ENCODE data around the gene CEP44. TPM values are rescaled to one million over a fixed set of nuclear protein-coding genes. Genes with fewer than 3 reads are reported as not detected.
"Not testable (repeated sequence)": the region's sequence is repeated elsewhere in the genome, so short reads cannot be mapped to it uniquely, and the experiment has no call there.

The CEP44 gene
- total RNA-seq, 4 donors from 2014 or later, result 10.3 to 33.8 (median 15.7) TPM

DNA sequence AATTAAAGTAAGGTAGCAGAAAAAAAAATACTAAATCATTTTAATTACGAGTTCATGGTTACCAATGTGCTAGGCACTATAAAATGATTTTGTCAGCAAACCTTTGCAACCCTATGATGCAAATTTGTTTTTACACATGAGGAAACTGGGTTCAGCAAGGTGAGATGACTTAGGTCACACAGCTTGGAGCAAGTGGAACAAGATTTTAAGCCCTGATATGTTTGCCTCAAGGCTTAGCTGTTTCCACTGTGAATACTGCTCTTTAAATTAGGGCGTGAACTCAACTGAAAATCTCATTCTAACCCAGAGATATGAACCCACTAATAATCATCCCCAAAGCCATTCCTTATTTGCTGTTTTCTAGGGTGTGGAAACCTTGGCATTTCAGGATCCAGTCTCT is 86.3 kb downstream of the CEP44 start:
- no peak for DNase-seq
- TF ChIP-seq, protein P1, sequence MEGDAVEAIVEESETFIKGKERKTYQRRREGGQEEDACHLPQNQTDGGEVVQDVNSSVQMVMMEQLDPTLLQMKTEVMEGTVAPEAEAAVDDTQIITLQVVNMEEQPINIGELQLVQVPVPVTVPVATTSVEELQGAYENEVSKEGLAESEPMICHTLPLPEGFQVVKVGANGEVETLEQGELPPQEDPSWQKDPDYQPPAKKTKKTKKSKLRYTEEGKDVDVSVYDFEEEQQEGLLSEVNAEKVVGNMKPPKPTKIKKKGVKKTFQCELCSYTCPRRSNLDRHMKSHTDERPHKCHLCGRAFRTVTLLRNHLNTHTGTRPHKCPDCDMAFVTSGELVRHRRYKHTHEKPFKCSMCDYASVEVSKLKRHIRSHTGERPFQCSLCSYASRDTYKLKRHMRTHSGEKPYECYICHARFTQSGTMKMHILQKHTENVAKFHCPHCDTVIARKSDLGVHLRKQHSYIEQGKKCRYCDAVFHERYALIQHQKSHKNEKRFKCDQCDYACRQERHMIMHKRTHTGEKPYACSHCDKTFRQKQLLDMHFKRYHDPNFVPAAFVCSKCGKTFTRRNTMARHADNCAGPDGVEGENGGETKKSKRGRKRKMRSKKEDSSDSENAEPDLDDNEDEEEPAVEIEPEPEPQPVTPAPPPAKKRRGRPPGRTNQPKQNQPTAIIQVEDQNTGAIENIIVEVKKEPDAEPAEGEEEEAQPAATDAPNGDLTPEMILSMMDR (IDR thresholded peaks at IDR 0.05), result no peak
- no peak for TF ChIP-seq POLR2A (IDR thresholded peaks at IDR 0.05)
- Histone ChIP-seq H3K4me3 (no peak overlapping the region), H3K27ac (no peak overlapping the region), H3K27me3 (no peaks in the 10 kb centered on the region), H3K9me3 (no peaks in the 10 kb centered on the region), H3K4me1 (no peaks in the 10 kb centered on the region), H3K36me3 (no peaks in the 10 kb centered on the region)

GRCh38 chr4:174373821-174374220 is 90.1 kb downstream of the CEP44 start:
- Histone ChIP-seq H3K27ac (no peak overlapping the region), H3K36me3 (no peaks in the 10 kb centered on the region), H3K9me3 (no peaks in the 10 kb centered on the region), H3K4me1 (no peaks in the 10 kb centered on the region), H3K4me3 (no peak overlapping the region), H3K27me3 (no peaks in the 10 kb centered on the region)
- TF ChIP-seq POLR2A (IDR thresholded peaks at IDR 0.05), result no peak
- TF ChIP-seq, protein P1 (IDR thresholded peaks at IDR 0.05), result no peak
- DNase-seq, result no peak

DNA sequence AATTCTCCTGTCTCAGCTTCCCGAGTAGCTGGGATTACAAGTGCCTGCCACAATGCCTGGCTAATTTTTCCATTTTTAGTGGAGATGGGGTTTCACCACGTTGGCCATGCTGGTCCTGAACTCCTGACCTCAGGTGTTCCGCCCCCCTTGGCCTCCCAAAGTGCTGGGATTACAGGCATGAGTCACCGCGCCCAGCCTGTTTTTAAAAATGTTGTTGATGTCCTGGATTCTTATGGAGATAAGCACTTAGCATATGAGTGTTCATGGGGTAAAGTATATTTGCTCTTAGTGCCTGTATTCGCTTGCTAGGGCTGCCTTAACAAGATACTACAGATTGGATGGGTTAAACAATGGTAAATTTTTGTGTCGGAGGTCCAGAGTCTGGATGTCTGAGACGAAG is 91.7 kb downstream of the CEP44 start:
- H3K4me1 ChIP-seq, result no peaks in the 10 kb centered on the region
- H3K27me3 ChIP-seq, result no peaks in the 10 kb centered on the region
- no peaks in the 10 kb centered on the region for H3K36me3 ChIP-seq
- no peak for DNase-seq
- H3K4me3 ChIP-seq, result no peak overlapping the region
- no peak overlapping the region for H3K27ac ChIP-seq
- no peaks in the 10 kb centered on the region for H3K9me3 ChIP-seq
- TF ChIP-seq, protein P1 (IDR thresholded peaks at IDR 0.05), result no peak
- TF ChIP-seq POLR2A (IDR thresholded peaks at IDR 0.05), result no peak

- Histone ChIP-seq H3K9me3 (no peaks in the 10 kb centered on the region), H3K27ac (no peak overlapping the region), H3K36me3 (no peaks in the 10 kb centered on the region), H3K4me3 (no peak overlapping the region), H3K27me3 (no peaks in the 10 kb centered on the region), H3K4me1 (no peaks in the 10 kb centered on the region)
- TF ChIP-seq POLR2A (IDR thresholded peaks at IDR 0.05), result no peak
- no peak for DNase-seq
Measured at GRCh38 chr4:174377613-174378012, 93.9 kb downstream of the CEP44 start.

GRCh38 chr4:174378951-174379350 is 95.2 kb downstream of the CEP44 start:
- no peak for TF ChIP-seq POLR2A (IDR thresholded peaks at IDR 0.05)
- TF ChIP-seq, protein P1 (IDR thresholded peaks at IDR 0.05), result no peak
- H3K9me3 ChIP-seq, result no peaks in the 10 kb centered on the region
- DNase-seq, result no peak

DNA sequence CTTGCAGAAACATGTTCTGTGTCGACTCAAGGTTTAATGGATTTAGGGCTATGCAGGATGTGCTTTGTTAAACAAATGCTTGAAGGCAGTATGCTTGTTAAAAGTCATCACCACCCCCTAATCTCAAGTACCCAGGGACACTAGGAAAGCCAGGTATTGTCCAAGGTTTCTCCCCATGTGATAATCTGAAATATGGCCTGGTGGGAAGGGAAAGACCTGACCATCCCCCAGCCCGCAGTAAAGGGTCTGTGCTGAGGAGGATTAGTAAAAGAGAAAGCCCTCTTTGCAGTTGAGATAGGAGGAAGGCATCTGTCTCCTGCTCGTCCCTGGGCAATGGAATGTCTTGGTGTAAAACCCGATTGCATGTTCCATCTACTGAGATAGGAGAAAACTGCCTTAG is 96.5 kb downstream of the CEP44 start:
- H3K9me3 ChIP-seq, H3K27ac ChIP-seq, DNase-seq, H3K4me3 ChIP-seq, H3K4me1 ChIP-seq, H3K36me3 ChIP-seq, H3K27me3 ChIP-seq: not testable (repeated sequence)

More at GRCh38 chr4:174378951-174379350, 95.2 kb downstream of the CEP44 start:
- no peaks in the 10 kb centered on the region for H3K4me1 ChIP-seq
- no peaks in the 10 kb centered on the region for H3K27me3 ChIP-seq
- H3K27ac ChIP-seq, result no peak overlapping the region
- no peaks in the 10 kb centered on the region for H3K36me3 ChIP-seq
- H3K4me3 ChIP-seq, result no peak overlapping the region

DNA sequence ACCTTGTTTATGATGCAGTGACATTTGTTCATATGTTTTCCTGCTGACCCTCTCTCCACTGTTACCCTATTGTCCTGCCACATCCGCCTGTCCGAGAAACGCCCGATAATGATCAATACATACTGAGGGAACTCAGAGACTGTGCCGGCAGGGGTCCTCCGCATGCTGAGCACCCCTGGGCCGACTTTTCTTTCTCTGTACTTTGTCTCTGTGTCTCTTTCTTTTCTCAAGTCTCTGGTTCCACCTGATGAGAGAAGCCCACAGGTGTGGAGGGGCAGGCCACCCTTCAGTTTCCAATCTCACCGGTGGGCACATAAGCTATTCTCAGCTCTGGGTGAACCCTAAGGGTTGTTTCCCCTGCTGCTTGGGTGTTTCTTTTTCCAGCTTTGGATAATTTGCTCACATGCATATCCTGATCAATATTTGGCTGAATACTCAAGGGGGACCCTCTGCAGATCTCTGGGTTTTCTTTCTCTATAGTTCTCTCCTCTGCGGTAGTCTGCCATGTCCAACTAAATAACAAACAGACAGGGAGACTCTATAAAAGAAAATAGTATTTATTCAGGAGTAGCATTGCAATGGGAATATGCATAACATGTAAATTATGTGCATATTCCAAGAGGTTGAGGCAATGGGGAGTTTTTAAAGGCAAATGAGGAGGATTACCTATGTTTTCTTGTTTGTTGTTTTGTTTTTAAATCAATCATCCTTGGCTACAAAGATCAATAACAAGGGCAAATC is 97.2 kb downstream of the CEP44 start:
- TF ChIP-seq POLR2A (IDR thresholded peaks at IDR 0.05), result no peak
- TF ChIP-seq, protein P1 (IDR thresholded peaks at IDR 0.05), result no peak
- no peak overlapping the region for H3K27ac ChIP-seq
- H3K27me3 ChIP-seq, result no peaks in the 10 kb centered on the region
- no peak for DNase-seq
- no peak overlapping the region for H3K4me3 ChIP-seq
- no peaks in the 10 kb centered on the region for H3K9me3 ChIP-seq
- H3K4me1 ChIP-seq, result no peaks in the 10 kb centered on the region
- H3K36me3 ChIP-seq, result no peaks in the 10 kb centered on the region

Measured in Peyer's patch (tissue), 4 donors.